Caki2 (cell line): Measurements from ENCODE around the gene CD84. TPM values are rescaled to one million over a fixed set of nuclear protein-coding genes. Genes with fewer than 3 reads are reported as not detected.
"Not testable (repeated sequence)": the region's sequence is repeated elsewhere in the genome, so short reads cannot be mapped to it uniquely, and the experiment has no call there.

Experiments
- DNase-seq: peaks from one replicate; pipeline ENCODE4 v3.0.0-alpha.2; 2015; ENCODE audit warnings: low read depth
- in situ Hi-C: cut with HindIII; loops from 2 replicates; pipeline ENCODE4 v1.10.0; 2016; ENCODE audit warnings: low sequenced_read_pairs, low pct_unique_long_range_greater_than_20kb, mixed read lengths
- total RNA-seq: library from RNA; depleted of rRNA; stranded (reverse); fragments of >200 nt; shearing (Covaris generic); gene quantifications from 2 replicates; pipeline ENCODE4 v1.2.3, GENCODE V29; 2014; ENCODE audit warnings: low replicate concordance; rRNA removed

CD84 gene, protein sequence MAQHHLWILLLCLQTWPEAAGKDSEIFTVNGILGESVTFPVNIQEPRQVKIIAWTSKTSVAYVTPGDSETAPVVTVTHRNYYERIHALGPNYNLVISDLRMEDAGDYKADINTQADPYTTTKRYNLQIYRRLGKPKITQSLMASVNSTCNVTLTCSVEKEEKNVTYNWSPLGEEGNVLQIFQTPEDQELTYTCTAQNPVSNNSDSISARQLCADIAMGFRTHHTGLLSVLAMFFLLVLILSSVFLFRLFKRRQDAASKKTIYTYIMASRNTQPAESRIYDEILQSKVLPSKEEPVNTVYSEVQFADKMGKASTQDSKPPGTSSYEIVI
- total RNA-seq, result not detected in 2 replicates

DNA sequence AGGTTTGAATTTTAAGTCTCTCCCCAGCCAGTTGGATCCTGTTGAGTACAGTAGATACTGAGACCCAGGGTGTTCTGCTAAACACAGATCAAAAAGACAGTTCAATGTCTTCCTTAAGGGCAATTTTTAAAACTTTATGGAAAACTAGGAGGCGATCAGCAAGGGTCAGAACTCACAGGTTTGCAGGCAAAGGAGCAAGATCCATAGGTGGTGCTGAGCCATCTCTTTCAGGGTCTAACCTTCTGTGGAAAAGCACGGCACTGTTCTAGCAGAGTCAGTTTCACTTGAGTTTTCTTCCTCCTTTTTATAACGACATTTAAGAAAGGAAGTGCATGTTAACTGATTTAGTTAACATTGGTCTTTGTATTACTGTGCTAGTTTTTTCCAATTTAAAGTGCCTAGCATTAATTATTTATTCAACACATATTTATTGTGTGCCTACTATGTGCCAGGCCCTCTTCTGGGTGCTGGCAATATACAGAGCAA is at the start of gene CD84:
CD84 (minus strand) TSS at position 281 of the 486 bp plus-strand sequence; CDS start at position 222, 59 bp downstream.
- in situ Hi-C loops, result no loop called here
- DNase-seq, result no peak

DNA sequence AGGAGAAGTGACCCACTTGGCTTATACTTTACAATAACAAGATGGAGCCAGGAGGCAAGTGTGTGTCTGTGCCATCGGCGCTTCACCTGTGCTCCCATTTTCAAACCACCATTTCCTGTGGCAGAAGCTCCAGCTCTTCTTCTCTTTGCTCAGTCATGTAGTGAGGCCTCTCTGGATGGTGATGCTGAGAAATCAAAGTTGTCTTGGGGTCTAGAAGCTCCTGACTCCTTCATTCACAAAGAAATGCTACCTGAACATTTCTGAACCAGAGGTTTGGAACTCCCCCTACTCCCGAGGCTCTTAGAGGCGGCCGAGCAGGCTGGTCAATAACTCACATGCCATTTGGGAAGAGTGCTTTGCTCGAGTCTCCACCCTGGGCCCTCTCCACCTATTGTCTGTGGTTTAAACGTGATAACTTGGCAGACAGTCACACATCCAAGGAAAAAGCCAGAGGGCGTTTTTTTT is 49.5 kb upstream of the CD84 start:
- in situ Hi-C loops, result no loop called here
- no peak for DNase-seq

DNA sequence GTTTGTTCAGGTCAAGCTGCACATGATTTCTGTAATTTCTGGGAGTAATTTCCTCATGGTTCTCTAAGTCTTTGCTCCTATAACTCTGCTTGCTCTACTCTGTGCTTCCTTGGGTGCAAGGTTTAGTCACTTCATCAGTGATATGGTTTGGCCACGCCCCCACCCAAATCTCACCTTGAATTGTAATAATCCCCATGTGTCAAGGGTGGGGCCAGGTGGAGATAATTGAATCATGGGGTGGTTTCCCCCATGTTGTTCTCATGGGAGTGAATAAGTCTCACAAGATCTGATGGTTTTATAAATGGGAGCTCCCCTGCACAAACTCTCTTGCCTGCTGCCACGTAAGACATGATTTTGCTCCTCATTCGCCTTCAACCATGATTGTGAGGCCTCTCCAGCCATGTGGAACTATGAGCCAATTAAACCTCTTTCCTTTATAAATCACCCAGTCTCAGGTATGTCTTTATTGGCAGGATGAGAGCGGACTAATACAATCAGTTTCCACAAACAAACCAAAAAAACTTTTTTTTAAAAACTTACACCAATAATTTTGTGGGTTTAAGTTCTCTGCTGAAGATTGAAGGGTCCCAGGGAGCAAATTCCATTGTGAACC is 48.5 kb upstream of the CD84 start:
- in situ Hi-C loops, DNase-seq: not testable (repeated sequence)

DNA sequence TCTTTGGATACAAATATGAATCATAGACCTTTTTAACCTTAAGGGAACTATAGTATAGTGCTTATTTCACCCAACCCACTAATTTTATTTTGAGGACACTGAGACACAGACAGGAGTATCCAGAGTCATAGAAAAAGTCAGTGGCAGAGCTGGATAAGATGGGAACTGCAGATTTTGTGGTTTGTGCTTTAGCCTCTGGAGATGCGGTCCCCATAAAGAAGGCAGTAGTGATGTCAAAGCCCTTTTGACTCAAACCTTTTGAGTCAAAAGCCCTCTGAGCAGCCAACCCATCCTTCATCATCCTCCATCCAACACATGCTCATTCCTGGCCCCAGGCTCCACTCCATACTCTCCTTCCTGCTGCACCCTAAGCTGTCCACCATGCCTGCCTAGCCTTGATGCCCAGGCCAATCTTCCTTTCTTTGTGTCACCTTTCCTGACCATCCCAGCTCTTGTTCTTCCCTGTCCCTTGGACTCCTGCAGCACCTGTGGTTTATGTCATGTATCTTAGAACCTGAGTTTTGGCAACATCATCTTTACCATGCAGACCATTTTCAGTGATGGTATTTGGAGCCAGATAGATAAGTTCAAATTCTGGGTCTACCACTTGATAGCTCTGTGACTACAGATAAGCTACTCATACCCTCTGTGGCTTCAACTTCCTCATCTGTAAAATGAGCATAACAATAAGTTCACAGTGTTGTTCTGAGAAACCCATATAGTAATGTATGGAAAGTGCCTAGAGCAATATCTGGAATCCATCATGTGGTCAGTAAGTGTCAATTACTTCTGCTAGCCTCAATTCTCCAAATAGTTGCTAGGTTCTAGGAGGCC is 47.4 kb upstream of the CD84 start:
- in situ Hi-C loops, result no loop called here
- no peak for DNase-seq

DNA sequence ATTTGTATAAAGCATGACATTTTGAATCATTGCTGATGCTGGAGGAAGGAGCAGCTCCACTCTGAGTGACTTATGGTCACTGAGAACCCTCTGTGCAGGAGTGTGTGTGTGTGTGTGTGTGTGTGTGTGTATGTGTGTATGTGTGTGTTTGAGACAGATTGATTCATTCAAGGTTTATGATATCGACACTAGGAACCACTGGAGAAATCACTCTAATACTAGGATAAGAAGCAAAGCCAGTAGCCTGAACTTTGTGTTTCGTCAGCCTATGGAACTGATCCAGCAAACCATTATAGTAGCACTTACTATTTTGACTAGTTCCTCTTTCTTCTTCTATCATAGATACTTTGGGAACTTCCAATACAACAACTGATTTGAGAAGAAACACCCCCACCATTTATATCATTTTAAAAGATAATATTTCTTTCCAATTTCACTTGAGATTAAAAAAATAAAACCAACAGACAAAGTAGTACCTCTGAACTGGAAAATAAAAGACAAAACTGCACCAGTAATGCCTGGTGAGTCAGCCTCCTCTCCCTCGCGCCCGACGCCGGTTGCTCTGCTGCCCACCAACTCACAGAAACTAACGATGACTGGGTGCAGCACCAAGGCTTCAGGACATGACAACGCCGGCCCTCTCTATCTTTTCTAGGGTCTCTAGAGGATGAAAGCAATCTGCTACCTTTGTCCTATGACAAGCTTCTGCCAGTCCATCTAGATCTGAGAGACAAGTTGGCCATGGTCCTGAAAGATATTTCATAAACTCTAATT is 46.6 kb upstream of the CD84 start:
- in situ Hi-C loops, result no loop called here
- no peak for DNase-seq

DNA sequence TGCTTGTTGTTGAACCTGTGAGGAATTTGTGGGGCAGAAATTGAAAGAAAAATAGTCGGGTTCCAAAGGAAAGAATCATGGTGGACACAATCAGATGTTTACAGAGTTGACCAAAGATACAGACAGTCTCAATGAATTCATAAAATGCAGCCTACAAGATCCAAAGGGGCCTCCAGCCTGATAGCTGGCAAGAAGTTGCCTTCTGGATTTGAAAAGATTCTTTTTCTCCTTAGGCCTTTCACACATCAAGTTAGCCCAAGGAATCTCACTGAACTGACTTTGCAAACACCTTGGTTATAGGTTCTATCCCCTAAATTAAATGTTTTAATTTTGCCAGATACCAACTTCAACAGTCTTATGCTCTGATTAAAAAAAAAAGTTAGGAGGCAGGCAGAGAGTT is 46.0 kb upstream of the CD84 start:
- no peak for DNase-seq
- in situ Hi-C loops, result no loop called here

DNA sequence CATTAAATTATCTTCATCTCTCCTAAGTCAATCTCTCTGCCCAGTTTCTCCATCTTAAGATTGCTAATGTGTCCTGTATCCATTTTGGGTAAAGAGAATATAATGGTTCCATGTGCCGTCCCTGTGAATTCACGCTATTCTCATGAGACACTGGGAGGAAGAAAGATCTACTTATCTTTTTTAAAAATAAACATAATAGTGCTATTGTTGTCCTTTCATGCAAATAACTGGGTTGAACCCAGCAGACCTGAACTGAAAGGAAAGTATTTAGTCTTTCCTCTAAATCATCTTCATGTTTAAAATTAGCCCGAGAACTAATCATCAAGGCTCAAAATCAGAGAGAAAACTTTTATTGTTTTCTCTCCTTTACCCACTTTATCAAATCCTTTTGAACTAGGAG is 45.2 kb upstream of the CD84 start:
- in situ Hi-C loops, result no loop called here
- DNase-seq, result no peak

DNA sequence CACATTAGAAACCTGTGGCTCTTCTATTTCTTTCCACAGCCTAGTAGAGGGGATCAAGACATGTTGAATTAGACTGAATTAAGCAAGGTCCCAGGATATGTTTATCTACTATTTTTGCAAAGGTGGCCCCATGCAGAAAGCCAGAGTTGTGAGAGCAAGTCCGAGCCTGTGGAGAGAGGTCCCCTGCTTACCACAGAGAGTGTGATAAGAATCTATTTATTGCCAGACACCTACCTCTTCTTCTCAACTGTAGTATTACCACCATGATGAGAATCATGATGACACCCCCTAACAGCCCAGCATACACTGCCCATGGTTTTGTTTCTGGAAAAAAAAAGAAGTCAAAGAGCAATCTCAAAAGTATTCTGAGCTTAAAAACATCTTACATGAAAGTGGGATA is 44.6 kb upstream of the CD84 start:
- in situ Hi-C loops, result no loop called here
- DNase-seq, result no peak

DNA sequence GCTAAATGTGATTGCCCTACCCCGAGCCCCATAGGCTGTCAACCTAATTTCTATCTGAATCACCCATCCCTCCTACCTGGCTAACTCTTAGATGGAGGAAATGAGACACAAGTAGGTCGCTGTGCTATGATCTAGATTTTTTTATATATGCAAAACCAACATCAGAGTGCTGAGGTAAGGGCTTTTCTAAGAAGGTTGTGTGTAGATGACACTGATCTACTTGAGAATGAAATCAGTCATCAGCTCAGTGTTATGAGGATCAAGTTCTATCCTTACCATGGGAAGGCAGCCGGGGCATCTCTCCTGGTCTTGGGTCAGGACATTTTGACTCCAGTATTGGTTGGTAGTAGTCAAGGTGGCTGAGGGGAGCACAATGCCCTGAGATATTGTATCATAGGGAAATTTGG is 43.9 kb upstream of the CD84 start:
- in situ Hi-C loops, result no loop called here
- no peak for DNase-seq

DNA sequence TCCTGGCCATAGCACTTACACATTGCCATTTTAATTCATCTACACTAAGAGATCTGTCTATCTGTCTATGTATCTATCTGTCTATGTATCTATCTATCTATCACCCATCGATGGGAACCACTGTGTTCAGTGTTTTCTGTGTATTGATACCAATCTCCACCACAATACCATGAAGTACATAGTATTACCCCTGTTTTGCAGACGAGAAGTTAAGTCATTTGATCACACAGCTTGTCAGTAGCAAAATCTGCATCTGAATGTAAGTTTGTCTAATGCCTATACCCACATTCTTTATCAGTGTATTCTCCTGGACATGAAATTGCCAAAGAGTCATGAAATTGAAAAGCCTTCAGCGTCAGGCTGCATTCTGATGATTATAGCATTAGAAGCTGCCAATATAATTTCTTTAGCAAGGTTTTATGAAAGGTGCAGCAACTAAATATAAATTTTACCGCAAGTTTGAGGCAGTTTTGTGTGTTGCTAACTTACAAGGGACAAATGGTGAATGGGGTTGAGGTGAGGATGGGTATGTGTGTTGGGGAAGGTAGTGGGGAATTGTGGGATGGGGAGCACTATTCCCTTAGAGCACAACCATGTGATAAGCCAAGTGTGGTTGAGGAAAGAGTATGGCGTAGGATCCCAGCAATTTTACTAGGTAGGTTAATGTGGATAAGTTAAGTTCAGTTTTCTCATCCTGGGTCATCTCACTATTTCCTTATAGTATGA is 43.4 kb upstream of the CD84 start:
- in situ Hi-C loops, result no loop called here

DNA sequence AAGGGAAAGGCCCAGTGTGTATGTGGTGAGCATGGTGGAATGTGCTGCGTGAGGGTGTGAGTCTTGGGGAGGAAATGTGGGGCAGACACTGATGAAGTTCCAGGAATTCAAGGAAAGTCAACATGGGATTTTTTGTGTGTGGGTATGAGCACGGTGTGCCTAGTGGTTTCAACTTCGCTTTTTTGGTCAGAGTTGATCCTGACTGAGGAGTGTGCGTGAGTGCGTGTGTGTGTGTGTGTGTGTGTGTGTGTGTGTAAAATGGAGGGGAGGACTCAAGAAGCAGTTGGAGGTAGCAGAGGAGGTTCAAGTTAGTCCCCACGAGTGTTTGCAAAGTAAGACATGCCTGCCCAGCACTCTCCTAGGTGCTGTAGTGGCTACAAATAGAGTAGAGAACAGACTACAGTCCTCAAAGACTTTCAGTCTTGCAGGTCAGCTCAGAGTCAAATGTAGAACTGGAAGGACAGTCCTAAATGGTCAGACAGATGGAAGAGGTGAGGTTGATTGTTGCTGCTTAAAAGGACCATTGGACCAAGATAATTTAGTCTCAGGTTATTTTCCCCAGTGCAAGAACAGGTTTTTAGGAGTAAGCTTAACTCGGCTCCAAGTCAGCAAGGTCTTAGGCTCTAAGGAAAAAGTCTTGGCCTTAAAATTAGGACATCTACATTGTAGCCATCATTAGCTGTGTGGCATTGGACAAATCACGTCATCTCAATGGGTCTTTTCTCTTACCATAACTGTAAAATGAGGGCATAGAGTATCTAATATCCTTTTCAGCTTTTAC is 42.5 kb upstream of the CD84 start:
- no peak for DNase-seq
- in situ Hi-C loops, result no loop called here

More for the DNA sequence above, 43.4 kb upstream of the CD84 start:
- DNase-seq, result no peak

DNA sequence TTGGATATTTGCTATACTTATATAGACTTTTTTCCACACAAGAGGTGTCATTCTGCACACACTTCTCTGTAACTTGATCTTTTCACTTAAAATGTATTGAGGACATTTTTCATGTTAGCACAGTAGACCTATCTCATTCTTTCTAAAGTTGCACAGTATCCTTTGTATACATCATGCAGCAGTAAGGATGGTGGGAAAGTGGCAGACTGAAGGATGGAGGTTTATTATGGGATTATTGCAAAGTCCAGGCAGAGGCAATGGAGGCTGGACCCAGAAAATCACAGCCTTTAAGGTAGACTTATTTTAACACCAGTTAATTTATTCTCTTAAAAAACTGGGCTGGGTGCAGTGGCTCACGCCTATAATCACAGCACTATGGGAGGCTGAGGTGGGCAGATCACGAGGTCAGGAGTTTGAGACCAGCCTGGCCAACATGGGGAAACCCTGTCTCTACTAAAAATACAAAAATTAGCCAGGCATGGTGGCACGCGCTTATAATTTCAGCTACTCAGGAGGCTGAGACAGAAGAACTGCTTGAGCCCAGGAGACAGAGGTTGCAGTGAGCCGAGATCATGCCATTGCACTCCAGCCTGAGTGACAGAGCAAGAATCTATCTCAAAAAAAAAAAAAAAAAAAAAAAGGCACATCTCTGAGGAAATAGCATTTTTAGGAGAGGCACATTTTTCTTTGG is 41.8 kb upstream of the CD84 start:
- in situ Hi-C loops, result no loop called here
- DNase-seq, result no peak

DNA sequence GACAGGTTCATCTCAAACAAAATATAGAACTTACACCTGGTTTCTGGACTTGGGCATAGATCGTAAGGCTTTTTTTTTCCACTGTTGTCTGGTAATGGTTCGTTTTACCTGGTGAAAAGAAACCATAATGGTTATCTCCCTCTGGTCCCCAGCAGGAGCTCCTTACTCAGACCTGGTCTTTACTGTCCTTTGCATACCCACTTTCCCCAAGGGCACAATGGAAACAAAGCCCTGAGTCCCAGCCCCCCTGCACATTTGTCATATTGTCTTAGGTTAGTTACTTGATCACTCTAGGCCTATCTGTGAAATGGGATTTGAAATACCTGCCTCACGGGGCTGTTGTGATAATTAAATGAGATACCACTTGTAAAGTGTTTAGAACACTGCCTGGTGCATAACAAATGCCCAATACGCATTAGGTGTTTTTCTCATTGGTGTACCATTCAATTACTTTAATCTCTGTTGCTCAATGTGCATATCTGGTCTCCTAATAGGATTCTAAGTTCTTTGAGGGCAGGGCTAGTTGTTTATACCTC is 40.5 kb upstream of the CD84 start:
- no peak for DNase-seq
- in situ Hi-C loops, result no loop called here

DNA sequence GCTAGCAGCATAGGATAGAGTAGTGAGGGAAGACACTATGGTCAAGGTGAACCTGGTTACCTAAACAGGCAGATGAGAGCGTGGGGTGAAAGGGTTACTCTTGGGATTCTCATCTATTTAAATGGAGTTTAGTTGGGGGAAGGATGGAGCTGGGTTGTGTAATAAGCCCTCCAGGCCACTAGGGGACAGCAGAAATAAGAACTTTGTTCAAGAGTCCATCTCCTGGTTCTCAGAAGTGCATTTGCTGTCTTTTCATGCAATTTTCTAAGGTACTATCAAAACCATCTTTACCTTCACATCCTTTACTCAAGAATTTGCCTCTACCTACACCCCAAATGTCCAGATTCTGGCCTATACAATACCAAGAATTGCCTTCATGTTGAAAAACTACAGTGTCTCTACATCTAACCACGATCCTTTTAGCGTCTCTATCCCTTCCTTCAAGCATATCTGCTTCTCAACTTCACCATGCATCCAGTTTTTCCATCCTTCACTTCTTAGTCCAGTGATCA is 39.5 kb upstream of the CD84 start:
- no peak for DNase-seq
- in situ Hi-C loops, result no loop called here

DNA sequence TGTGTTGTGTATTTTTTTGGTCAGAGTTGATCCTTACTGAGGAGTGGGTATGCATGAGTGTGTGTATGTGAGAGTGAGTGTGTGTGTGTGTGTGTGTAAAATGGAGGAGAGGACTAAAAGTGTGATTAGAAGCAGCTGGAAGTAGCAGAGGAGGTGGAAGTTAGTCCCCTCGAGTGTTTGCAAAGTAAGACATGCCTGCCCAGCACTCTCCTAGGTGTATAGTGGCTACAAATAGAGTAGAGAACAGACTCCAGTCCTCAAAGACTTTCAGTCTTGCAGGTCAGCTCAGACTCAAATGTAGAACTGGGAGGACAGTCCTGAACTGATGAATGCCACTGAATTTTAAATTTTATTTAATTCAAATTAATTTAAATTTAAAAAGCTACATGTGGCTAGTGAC is 39.0 kb upstream of the CD84 start:
- DNase-seq, result no peak

DNA sequence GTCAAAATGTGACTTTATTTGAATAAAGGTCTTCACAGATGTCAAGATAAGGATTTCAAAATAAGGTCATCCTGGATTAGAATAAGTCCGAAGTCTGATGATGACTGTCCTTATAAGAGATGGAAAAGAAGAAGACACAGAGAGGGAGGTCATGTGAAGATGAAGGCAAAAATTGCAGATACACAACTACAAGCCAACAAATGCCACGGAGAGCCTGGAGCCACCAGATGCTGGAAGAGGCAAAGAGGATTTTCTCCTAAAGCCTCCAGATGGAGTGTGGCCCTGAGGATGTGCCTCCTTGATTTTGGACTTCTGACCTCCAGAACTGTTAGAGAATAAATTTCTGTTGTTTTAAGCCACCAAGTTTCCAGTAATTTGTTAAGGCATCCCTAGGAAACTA is 36.4 kb upstream of the CD84 start:
- in situ Hi-C loops, result no loop called here
- no peak for DNase-seq

More for the DNA sequence above, 39.0 kb upstream of the CD84 start:
- in situ Hi-C loops, result no loop called here
